Endometrial microvascular endothelial cells (primary cell): ENCODE results near the gene CNDP2. TPM values are rescaled to one million over a fixed set of nuclear protein-coding genes. Genes with fewer than 3 reads are reported as not detected.

Experiments used
- in situ Hi-C: cut with HindIII; loops from 2 replicates; pipeline ENCODE4 v1.10.0; 2017; ENCODE audit warnings: low sequenced_read_pairs, low pct_unique_long_range_greater_than_20kb; ENCODE audit errors: inconsistent ontology term
- total RNA-seq: library from RNA; depleted of rRNA; stranded (reverse); fragments of >200 nt; gene quantifications from one replicate; pipeline ENCODE4 v1.2.3, GENCODE V29; 2015; ENCODE audit errors: inconsistent ontology term

CNDP2 gene
- total RNA-seq, 1 donor from 2014 or later: 157 TPM

DNA sequence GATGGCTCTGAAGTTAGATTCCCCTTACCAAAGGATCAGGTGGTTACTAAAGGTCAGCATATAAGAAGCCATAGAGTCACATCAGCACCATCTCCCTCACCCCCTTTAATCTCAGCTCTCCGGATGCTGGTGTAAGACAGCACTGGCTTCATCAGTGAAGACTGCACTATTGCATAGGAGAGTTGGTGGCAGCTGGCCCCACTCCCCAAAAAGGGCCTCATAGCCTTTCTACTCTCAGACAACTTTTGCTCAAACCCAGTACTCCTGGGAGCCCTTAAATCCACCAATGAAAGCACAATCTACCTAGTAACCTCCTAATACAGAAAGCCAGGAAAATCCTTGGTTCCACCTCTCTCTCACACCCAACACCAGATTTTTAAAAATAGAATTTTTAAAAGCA is 32.2 kb upstream of the CNDP2 start:
- in situ Hi-C loops: loop anchor here (25.0 kb wide), 1 partner anchor 277 kb away; no protein-coding TSS in a partner anchor

DNA sequence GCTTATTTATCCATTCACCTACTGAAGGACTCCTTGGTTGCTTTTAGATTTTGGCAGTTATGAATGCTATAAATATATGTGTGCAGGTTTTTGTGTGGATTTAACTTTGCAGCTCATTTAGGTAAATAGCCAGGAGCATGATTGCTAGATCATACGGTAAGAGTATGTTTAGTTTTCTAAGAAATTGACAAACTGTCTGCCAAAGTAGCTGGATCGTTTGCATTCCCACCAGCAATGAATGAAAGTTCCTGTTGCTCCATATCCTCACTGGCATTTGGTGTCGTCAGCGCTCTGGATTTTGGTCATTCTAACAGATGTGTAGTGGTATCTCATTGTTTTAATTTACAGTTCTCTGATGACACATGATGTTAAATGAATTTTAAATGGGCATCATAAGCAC is 30.4 kb upstream of the CNDP2 start:
- in situ Hi-C loops: loop anchor here (25.0 kb wide), 1 partner anchor 278 kb away; no protein-coding TSS in a partner anchor

DNA sequence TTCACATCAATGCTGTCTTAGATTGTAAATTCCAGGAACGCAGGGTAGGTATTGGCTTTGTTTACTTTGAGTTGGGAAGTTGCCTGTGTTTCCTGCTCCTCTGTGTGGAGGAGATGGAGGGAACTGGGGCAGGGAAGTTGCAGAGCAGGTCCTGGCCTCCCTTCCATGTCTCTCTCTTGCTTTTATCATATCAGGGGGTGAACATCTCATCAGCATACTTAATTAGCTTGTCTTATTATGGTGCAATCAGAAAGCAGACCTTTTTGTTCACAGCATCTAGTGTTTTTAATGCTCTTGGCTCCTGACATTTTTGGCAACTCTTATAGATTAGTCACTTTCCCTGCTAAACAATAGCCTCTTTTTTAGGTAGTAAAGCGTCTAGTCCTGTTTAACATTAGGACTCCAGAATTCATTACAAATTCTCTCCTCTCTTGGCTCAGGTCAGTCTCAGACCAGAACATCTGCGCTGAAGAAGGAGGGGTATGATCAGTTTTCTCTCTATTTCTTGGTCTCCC is 27.6 kb upstream of the CNDP2 start:
- in situ Hi-C loops: loop anchor here (25.0 kb wide), 1 partner anchor 281 kb away; no protein-coding TSS in a partner anchor

DNA sequence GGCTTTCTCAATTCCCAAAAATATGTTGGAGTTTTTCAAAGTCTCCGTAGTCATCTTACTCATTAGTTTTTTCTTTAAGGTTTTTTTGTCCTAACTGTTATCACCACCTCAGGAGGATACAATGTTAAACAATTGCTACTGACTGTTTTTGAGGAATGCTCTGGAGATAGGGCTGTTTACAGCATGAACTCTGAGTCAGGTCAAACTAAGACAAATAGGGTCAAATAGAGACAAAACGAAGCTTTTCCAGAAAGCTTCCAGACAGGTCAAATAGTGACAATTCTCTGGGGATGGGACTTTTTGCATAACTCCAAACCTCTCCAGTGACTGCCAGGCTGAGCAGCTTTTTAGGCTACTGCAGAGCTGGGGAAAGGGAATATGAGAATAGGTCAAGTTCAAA is 23.9 kb upstream of the CNDP2 start:
- in situ Hi-C loops: loop anchor here (10.0 to 25.0 kb wide), 2 partner anchors 128 to 285 kb away; no protein-coding TSS in a partner anchor

DNA sequence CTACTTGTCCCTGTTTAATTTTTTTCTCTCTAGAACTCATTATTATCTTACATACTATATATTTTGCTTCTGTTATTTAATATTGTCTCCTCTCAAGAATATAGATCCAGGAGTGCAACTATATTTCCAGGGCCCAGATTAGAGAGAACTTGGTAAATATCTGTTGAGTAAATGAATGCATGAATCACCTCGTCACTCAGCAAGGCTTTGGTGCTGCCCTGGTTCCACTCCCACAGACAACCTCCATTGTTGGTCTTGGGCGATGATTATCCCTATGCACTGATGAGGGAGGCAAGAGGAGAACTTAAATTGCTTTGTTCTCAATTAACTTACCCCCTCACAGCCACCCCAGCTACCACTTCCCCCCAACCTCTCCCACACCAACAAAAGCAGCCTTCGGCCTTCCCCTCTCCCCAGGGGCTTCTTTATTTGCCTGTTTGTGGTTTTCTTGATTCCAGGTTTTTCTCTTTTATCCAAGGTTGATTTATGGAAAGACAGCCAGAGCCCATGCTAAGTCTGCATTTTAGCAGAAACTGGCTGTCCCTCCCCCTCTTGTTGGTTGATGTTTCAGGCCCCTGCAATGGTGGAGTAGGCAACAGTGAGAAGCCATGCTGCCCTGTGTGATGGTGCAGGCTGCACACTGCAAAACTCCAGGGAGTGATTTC is 22.1 kb upstream of the CNDP2 start:
- in situ Hi-C loops: loop anchor here (10.0 to 25.0 kb wide), 2 partner anchors 129 to 287 kb away; no protein-coding TSS in a partner anchor

DNA sequence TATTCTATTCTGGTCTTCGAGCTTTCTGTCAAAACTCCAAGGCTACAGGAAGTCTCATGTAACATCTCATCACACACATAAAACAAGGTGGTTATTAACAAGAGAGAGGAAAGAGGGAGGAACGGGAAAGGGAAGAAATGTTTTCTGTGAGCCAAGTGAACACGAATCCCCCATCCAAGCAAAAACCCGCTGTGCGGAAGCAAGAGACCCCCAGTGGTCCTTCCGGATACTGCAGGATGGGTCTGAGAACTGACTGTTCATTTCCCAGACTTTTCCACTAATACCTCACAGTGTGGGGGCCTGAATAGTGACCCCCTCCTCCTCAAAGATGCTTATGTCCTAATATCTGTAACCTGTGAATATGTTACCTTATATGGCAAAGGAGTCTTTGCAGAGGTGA is 20.0 kb upstream of the CNDP2 start:
- in situ Hi-C loops: loop anchor here (10.0 kb wide), 1 partner anchor 131 kb away; no protein-coding TSS in a partner anchor

DNA sequence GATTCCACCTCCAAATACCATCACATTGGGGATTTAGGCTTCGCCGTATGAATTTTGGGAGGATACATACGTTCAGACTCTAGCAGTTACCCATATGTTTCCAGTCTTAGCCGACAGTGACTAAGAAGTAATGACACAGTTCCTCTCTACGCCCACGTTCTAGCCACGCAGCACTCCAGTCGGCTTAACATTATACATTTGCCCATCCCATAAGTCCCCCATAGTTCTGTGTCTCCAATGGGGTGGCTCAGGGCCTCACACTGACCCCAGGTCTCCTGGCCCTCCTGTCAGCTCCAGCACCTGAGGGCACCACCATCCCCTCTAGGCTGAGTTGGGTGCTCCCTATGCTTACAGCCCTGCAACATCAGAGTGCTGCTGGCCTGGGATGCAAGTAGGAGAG is 18.4 kb upstream of the CNDP2 start:
- in situ Hi-C loops: loop anchor here (10.0 kb wide), 1 partner anchor 133 kb away; no protein-coding TSS in a partner anchor

DNA sequence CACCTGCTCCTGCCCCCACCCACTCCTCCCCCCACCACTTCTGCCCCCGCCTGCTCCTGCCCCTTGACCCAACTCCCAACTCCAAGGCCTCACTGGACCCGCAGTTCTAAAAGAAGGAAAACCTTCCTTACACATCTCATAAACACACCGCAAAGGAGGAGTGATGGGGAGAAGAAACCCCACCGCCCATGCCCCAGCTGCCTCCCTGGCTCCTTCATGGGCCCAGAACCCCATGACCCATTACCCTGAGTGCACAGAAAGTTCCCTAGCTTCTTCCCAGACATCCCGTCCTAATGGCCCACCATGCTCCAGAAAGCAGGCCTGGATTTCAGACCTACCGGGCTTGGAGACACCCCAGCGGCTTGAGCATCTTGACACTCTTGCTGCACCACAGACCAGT is 17.8 kb upstream of the CNDP2 start:
- in situ Hi-C loops: loop anchor here (10.0 kb wide), 1 partner anchor 134 kb away; no protein-coding TSS in a partner anchor

DNA sequence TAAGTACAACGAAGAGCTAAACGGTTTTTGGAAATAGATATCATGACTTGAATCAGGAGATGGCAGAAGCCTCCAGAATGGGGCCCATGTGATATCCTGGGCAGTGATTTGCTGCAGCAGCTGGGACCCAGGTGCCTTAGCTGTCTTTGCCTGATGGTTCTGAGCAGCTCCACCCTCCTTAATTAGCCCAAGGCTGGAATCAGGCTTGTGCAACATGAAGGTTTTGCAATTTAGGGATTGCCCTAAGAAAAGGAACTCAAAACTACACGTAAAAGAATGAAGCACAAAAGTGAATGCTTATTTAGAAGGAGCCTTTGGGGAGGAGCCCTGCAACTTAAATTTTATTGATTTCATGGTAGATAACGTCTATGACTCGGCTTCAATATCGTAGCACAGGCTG is 17.3 kb upstream of the CNDP2 start:
- in situ Hi-C loops: loop anchor here (10.0 kb wide), 1 partner anchor 134 kb away; no protein-coding TSS in a partner anchor

DNA sequence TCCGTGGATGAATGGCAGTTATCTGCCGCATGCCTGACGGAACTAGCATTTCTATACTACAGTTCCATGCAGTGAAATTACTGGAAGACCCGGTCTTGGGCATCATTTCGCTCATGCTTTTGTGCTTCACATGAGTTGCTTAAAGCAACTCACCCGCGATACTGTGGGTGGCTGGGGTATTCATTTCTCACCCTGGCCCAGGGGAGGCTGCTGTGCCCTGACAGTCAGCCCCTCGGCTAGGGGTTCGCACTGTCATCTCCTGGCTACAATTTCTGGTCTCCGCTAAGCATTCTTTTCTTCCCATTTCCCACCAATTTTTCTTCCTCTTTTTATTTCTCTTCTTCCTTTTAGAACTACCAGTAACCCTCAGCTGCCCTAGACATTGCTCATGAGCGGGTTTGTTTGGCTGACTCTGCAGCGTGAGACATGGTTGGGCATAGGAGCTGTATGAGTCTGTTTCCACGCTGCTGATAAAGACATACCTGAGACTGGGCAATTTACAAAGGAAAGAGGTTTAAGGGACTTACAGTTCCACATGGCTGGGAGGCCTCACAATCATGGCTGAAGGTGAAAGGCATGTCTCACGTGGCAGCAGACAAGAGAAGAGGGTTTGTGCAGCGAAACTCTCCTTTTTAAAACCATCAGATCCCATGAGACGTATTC is 16.5 kb upstream of the CNDP2 start:
- in situ Hi-C loops: loop anchor here (10.0 kb wide), 1 partner anchor 135 kb away; no protein-coding TSS in a partner anchor

DNA sequence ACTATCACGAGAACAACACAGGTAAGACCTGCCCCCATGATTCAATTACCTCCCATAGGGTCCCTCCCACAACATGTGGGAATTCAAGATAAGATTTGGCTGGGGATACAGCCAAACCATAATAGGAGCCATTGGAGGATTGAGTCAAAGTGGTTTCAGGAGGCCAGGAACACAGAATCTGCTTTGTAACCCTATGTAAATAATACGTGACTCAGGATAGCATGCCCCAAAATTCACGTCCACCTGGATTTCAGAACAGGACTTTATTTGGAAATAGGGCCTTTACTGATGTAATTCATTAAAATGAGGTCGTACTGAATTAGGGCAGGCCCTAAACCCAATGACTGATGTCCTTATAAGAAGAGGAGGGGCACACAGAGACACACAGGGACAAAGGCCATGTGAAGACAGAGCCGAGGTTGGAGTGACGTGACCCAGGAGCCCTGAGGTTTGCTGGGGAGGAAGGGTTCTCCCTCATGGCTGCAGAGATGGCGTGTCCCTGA is 16.0 kb upstream of the CNDP2 start:
- in situ Hi-C loops: no loop called here

DNA sequence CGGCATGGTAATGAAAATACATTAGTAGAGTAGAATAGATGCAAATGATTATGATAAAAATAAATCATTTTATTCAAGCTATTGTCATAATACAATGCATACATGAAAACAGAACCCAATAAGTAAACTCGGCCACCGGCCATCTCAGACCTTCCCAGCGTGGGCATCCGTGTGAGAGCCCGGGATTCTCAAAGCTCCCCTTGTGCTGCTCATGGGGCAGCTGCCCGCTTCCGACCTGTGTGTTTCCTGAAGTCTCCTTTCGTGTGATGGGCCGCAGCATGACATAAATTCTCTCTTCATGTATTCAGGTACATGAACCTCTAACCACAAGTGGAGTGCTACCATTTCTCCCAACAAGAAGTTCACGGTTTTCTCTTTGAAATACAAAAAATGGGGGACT is 13.5 kb upstream of the CNDP2 start:
- in situ Hi-C loops: no loop called here

DNA sequence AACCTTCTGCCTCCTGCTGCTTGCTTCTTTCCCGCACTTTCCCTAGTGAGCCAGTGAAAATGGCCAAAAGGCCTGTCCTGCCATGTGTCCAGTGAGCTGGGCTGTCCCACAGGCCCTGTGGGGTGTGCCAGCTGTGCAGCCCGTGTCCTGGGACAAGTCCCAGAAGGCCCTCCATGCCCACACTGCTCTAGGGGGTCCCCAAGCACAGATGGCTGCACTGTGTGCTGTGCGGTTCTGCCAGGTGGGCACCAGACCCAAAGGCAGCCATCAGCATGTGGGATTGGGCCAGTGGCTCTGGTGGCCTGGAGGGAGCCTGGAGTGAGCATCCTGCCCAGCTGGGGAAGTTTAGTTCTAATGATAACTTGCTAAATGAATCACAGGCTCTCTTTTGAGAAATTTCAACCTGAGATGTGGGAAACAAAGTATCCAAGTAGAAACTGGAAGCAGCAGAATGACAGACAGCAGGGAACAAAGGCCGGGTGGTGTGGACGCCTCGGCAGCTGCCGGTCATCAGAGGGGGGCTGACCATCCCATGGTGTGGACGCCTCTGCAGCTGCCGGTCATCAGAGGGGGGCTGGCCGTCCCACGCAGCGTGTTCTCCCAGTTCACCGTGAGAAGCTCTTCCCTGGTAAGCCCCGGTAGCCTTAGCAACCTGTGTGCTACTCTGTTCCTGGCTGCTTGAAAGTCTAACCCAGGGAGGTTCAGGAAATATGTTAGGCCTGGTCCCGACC is 9.9 kb upstream of the CNDP2 start:
- in situ Hi-C loops: no loop called here

DNA sequence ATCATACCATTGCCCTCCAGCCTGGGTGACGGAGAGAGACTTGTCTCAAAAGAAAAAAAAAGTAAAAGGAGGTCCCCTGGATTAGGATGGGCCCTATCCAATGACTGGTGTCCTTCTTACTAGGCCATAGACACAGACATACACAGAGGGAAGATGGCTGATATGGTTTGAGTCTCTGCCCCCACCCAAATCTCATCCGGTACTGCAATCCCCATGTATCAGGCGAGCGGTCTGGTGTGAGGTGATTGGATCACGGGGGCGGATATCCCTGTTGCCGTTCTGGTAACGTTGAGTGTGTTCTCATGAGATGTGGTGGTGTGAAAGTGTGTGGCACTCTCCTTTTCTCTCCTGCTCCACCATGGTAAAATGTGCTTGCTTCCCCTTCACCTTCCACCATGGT is 7.8 kb upstream of the CNDP2 start:
- in situ Hi-C loops: no loop called here

DNA sequence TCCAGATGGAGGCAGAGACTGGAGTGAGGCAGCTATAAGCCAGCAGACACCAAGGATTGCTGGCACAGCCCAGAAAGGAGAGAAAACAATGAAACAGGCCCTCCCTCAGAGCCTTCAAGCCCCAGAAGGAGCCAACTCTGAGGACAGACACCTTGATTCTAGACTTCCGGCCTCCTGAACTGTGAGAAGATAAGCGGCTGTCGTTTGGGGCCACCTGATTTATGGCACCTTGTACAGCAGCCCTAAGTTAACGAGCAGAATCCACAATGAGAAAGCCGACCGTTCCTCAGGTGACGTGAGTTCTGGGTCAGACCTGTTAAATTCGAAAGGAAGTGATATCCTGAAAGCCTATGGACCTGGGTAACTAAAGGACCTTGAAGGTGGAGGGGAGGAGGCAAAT is 7.3 kb upstream of the CNDP2 start:
- in situ Hi-C loops: no loop called here

DNA sequence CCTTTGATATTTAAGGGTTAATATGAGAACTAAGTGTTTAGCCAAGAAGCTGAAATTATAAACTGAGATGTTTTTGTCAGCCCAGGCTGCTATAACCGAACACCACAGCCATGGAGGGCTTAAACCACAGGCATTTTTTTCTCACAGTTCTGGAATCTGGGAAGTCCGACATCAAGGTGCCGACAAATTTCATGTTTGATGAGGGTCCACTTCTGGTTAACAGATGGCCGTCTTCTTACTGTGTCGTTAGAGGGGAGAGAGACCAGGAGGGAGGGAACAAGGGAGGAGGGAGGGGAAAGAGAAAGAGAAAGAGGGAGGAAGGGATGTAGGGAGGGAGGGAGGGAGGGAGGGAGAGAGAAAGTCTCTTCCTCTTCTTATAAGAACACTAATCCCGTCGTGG is 6.5 kb upstream of the CNDP2 start:
- in situ Hi-C loops: no loop called here

DNA sequence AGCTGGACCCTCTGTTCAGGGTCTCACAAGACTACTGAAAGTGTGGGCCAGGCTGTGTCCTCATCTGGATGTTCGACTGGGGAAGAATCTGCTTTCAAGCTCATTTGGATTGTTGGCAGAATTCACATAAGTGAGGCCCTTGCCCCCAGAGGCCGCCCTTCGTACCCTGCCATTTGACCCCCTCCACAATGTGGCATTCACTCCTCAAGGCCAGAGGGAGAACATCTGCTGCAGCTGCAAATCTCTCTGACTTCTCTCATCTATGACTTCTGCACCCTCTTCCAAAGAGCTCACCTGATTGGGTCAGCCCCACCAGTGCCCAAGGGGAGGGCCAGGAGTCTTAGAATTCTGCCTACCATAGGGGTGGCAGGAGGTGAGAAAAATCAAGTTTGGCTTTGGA is 3.9 kb upstream of the CNDP2 start:
- in situ Hi-C loops: no loop called here

DNA sequence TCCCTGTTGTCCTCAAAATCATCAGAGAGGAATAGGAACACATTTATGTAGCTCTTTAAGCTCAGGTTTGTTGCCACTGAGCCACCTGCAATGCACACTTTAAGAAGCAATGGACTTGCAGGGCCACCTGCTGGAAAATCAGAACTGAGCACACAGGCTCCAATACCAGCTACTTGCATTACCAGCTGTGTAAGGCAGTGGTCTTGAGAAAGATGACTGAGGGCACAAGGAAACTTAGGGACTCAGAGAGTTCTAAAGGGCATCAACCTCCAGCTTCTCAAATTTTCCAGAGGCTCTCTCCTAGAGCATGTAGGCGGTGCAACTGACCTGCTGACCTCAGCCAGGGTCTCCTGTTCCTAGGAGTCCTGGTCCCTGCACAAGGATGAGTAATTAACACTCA is 2.5 kb upstream of the CNDP2 start:
- in situ Hi-C loops: no loop called here

DNA sequence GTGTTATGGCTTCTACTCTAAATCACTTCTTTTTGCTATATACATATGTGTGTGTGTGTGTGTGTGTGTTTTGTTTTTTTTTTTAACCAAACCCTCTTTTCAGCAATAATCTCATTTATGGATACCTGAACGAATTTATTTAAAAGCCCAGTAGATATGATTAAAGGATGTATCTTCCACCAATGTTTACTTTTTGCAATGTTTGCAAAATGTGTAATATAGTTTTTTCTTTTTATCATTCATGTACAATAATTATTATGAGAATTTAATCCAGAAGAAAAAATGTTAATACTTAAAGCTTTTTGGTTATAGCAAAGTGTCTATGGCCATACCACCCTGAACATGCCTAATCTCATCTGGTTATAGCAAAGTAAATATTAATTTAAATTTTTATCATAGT is 1.6 kb upstream of the CNDP2 start:
- in situ Hi-C loops: no loop called here
